DND-41 (cell line): ENCODE measurements around the gene EIPR1.

Experiments
- ATAC-seq: fragments of 200-7000 bp; cut with Tn5 transposase; 3 replicates; pipeline ENCODE4 v1.9.1; 2021; ENCODE audit warnings: low read depth; ENCODE audit not compliant: insufficient read depth
- DNase-seq: peaks from one replicate; pipeline ENCODE4 v3.0.0-alpha.2; 2020
- H2AFZ ChIP-seq: 2 replicates; pipeline ENCODE4 v1.6.0; 2012; ENCODE audit warnings: low read depth, low read length
- H3K27ac ChIP-seq: 2 replicates; pipeline ENCODE4 v1.5.1; 2012; ENCODE audit warnings: low read length, inconsistent platforms
- H3K27me3 ChIP-seq: fragments of 200-600 bp; sonication (generic); 2 replicates; pipeline ENCODE4 v1.6.0; 2012; ENCODE audit warnings: low read length, mild to moderate bottlenecking, inconsistent platforms; ENCODE audit not compliant: insufficient read depth, poor library complexity
- H3K36me3 ChIP-seq: 2 replicates; pipeline ENCODE4 v1.5.1; 2012; ENCODE audit warnings: low read length, inconsistent platforms; ENCODE audit not compliant: insufficient read depth
- H3K4me1 ChIP-seq: 2 replicates; pipeline ENCODE4 v1.5.1; 2012; ENCODE audit warnings: mild to moderate bottlenecking, low read length; ENCODE audit not compliant: insufficient read depth
- H3K4me2 ChIP-seq: 2 replicates; pipeline ENCODE4 v1.6.0; 2012; ENCODE audit warnings: mild to moderate bottlenecking, moderate library complexity, low read length, inconsistent platforms; ENCODE audit not compliant: insufficient read depth
- H3K4me3 ChIP-seq, 2 experiments: fragments of 200-600 bp in 1 of 2; shearing (Covaris generic) in 1 of 2; 2 replicates each; pipeline ENCODE4 v1.5.1; 2012 to 2016; ENCODE audit warnings: inconsistent platforms in 2 of 2, low read length in 2 of 2, mild to moderate bottlenecking in 2 of 2, low read depth in 1 of 2, moderate library complexity in 1 of 2
- H3K79me2 ChIP-seq: 2 replicates; pipeline ENCODE4 v1.6.0; 2012; ENCODE audit warnings: low read length, inconsistent platforms; ENCODE audit not compliant: insufficient read depth
- H3K9ac ChIP-seq: 2 replicates; pipeline ENCODE4 v1.6.0; 2012; ENCODE audit warnings: low read depth, mild to moderate bottlenecking, inconsistent platforms, low read length, moderate library complexity
- H3K9me3 ChIP-seq: 2 replicates; pipeline ENCODE4 v1.5.1; 2012; ENCODE audit warnings: low read length, moderate library complexity, mild to moderate bottlenecking, inconsistent platforms; ENCODE audit not compliant: insufficient read depth, severe bottlenecking
- H4K20me1 ChIP-seq: 2 replicates; pipeline ENCODE4 v1.6.0; 2012; ENCODE audit warnings: low read length; ENCODE audit not compliant: insufficient read depth
- EZH2 ChIP-seq: IDR thresholded peaks from 3 replicates; pipeline ENCODE4 v1.6.1; 2012; ENCODE audit warnings: borderline replicate concordance, low read depth, mild to moderate bottlenecking, moderate library complexity, low read length, inconsistent platforms; ENCODE audit not compliant: severe bottlenecking
- TF ChIP-seq, protein P1 (sequence below): IDR thresholded peaks from 2 replicates; pipeline ENCODE4 v1.5.1; 2012; ENCODE audit warnings: borderline replicate concordance, low read length, moderate library complexity, mild to moderate bottlenecking; ENCODE audit not compliant: poor library complexity, severe bottlenecking; ENCODE audit errors: extremely low read depth

The EIPR1 gene

GRCh38 chr2:3277050-3277747 lies 100.4 kb downstream of the EIPR1 start:
- DNase-seq = no peak
- no peak for ATAC-seq
- Histone ChIP-seq H3K36me3 (no peaks in the 10 kb centered on the region), H3K4me1 (no peaks in the 10 kb centered on the region), H4K20me1 (no peaks in the 10 kb centered on the region), H3K27me3 (no peaks in the 10 kb centered on the region), H3K9ac (no peak overlapping the region), H3K9me3 (peaks cover 3% of the 10 kb centered on the region), H2AFZ (no peak overlapping the region), H3K27ac (no peak overlapping the region), H3K4me3 (no peak overlapping the region), H3K79me2 (no peaks in the 10 kb centered on the region), H3K4me2 (no peak overlapping the region)
- TF ChIP-seq EZH2 = no peak
- TF ChIP-seq, protein P1, sequence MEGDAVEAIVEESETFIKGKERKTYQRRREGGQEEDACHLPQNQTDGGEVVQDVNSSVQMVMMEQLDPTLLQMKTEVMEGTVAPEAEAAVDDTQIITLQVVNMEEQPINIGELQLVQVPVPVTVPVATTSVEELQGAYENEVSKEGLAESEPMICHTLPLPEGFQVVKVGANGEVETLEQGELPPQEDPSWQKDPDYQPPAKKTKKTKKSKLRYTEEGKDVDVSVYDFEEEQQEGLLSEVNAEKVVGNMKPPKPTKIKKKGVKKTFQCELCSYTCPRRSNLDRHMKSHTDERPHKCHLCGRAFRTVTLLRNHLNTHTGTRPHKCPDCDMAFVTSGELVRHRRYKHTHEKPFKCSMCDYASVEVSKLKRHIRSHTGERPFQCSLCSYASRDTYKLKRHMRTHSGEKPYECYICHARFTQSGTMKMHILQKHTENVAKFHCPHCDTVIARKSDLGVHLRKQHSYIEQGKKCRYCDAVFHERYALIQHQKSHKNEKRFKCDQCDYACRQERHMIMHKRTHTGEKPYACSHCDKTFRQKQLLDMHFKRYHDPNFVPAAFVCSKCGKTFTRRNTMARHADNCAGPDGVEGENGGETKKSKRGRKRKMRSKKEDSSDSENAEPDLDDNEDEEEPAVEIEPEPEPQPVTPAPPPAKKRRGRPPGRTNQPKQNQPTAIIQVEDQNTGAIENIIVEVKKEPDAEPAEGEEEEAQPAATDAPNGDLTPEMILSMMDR = no peak

- peaks cover 3% of the 10 kb centered on the region for H3K9me3 ChIP-seq
- no peak overlapping the region for H3K9ac ChIP-seq
- no peaks in the 10 kb centered on the region for H3K4me1 ChIP-seq
- TF ChIP-seq, protein P1 = no peak
- TF ChIP-seq EZH2 = no peak
- DNase-seq = no peak
- no peaks in the 10 kb centered on the region for H3K79me2 ChIP-seq
- no peak overlapping the region for H3K27ac ChIP-seq
- H3K36me3 ChIP-seq = no peaks in the 10 kb centered on the region
- H3K4me2 ChIP-seq = no peak overlapping the region
- no peaks in the 10 kb centered on the region for H3K27me3 ChIP-seq
- H2AFZ ChIP-seq = no peak overlapping the region
- H4K20me1 ChIP-seq = no peaks in the 10 kb centered on the region
- no peak for ATAC-seq
- H3K4me3 ChIP-seq = no peak overlapping the region
Observed at GRCh38 chr2:3272761-3273160, 104.9 kb downstream of the EIPR1 start.

DNA sequence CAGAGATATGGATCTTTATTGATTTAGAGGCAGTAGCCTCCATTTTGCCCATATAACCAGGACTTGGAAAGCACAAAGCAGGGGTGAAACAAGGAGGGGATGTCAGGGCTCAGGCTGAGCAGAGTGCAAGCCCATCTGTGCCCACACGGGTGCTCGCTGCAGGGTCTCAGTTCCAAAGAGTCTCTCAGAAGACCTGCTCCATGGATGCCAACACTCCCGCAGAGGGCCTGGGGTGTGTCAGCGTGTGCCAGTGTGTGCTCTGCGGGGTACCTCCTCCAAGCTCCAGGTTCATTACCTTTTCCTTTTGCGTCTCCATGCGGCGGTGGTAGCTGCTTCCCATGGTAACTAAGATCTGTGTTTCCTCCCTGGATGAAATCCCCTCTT lies 107.5 kb downstream of the EIPR1 start:
- ATAC-seq (no peak), DNase-seq (no peak)
- no peak overlapping the region for H3K27ac ChIP-seq
- H3K4me1 ChIP-seq = no peaks in the 10 kb centered on the region
- H3K4me3 ChIP-seq = no peak overlapping the region
- no peaks in the 10 kb centered on the region for H3K27me3 ChIP-seq
- no peaks in the 10 kb centered on the region for H4K20me1 ChIP-seq
- no peak overlapping the region for H3K9ac ChIP-seq
- H3K9me3 ChIP-seq = peaks cover 3% of the 10 kb centered on the region
- no peaks in the 10 kb centered on the region for H3K36me3 ChIP-seq
- TF ChIP-seq, protein P1 = no peak
- no peak for TF ChIP-seq EZH2
- H3K4me2 ChIP-seq = no peak overlapping the region
- no peak overlapping the region for H2AFZ ChIP-seq
- H3K79me2 ChIP-seq = no peaks in the 10 kb centered on the region
